ENCODE measurements around the gene BCL7C.

DNA sequence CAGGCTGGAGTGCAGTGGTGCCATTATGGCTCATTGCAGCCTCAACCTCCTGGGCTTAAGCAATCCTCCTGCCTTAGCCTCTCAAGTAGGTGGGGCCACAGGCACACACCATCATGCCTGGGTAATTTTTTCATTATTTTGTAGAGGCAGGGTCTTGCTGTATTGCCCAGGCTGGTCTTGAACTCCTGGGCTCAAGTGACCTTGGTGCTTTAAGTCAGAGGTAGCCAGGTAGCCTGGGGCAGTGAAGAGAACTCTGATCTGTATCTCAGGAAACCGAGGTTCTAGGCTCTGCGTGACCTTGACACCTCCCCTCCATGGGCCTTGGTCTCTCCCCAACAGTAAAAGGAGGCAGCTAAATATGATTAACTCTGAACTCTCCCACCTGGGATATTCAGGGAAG lies 5.9 kb upstream of the BCL7C start:
- TF ChIP-seq, protein P1, sequence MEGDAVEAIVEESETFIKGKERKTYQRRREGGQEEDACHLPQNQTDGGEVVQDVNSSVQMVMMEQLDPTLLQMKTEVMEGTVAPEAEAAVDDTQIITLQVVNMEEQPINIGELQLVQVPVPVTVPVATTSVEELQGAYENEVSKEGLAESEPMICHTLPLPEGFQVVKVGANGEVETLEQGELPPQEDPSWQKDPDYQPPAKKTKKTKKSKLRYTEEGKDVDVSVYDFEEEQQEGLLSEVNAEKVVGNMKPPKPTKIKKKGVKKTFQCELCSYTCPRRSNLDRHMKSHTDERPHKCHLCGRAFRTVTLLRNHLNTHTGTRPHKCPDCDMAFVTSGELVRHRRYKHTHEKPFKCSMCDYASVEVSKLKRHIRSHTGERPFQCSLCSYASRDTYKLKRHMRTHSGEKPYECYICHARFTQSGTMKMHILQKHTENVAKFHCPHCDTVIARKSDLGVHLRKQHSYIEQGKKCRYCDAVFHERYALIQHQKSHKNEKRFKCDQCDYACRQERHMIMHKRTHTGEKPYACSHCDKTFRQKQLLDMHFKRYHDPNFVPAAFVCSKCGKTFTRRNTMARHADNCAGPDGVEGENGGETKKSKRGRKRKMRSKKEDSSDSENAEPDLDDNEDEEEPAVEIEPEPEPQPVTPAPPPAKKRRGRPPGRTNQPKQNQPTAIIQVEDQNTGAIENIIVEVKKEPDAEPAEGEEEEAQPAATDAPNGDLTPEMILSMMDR (IDR thresholded peaks at IDR 0.05; ENCODE audit: low read length) = no peak
- no peak for TF ChIP-seq EZH2 (IDR thresholded peaks at IDR 0.05; ENCODE audit: borderline replicate concordance, low read length)

All from OCI-LY1 (cell line).